GM18909 (cell line): ENCODE results near the gene EPDR1.

Experiments used
- ATAC-seq: cut with Tn5 transposase; IDR thresholded peaks from one replicate; pipeline ENCODE4 v1.9.1; 2021; ENCODE audit warnings: mild to moderate bottlenecking; ENCODE audit not compliant: unreplicated experiment, poor library complexity

EPDR1 gene

GRCh38 chr7:37920305-37920848 lies at the start of gene EPDR1:
Gene EPDR1, plus strand, starts transcription at chr7:37920640. Its CDS starts 300 bp downstream, at chr7:37920940.
- ATAC-seq: peak; percentile 74

GRCh38 chr7:37882086-37882485 lies 38.4 kb upstream of the EPDR1 start:
- ATAC-seq: no peak

- no peak for ATAC-seq
Measured at GRCh38 chr7:37893359-37893758, 27.1 kb upstream of the EPDR1 start.

- no peak for ATAC-seq
Measured at GRCh38 chr7:37894671-37895070, 25.8 kb upstream of the EPDR1 start.

- no peak for ATAC-seq
Measured at GRCh38 chr7:37899712-37900247, 20.7 kb upstream of the EPDR1 start.

- ATAC-seq: peak; percentile 61
Measured at GRCh38 chr7:37901236-37901827, 19.1 kb upstream of the EPDR1 start.

- no peak for ATAC-seq
Measured at GRCh38 chr7:37901890-37902524, 18.4 kb upstream of the EPDR1 start.

- no peak for ATAC-seq
Measured at GRCh38 chr7:37908221-37908788, 12.1 kb upstream of the EPDR1 start.

GRCh38 chr7:37912756-37913155 lies 7.7 kb upstream of the EPDR1 start:
- ATAC-seq: no peak

- peak; percentile 30 for ATAC-seq
Measured at GRCh38 chr7:37915438-37915837, 5.0 kb upstream of the EPDR1 start.

GRCh38 chr7:37916017-37916672 lies 4.3 kb upstream of the EPDR1 start:
- no peak for ATAC-seq

- ATAC-seq: peak; percentile 36
Measured at GRCh38 chr7:37916673-37917660, 3.5 kb upstream of the EPDR1 start, which contains the start of gene SFRP4. Gene SFRP4, minus strand, starts transcription at chr7:37916817. Its CDS starts 280 bp downstream, at chr7:37916537.

GRCh38 chr7:37918526-37918925 lies 1.9 kb upstream of the EPDR1 start:
- no peak for ATAC-seq

- peak; percentile 64 for ATAC-seq
Measured at GRCh38 chr7:37920849-37921805, 687 bp downstream of the EPDR1 start.

- ATAC-seq: no peak
Measured at GRCh38 chr7:37921876-37922275, 1.4 kb downstream of the EPDR1 start.

GRCh38 chr7:37923996-37924395 lies 3.6 kb downstream of the EPDR1 start:
- no peak for ATAC-seq

GRCh38 chr7:37924491-37925041 lies 4.1 kb downstream of the EPDR1 start:
- ATAC-seq: no peak

GRCh38 chr7:37925620-37926019 lies 5.2 kb downstream of the EPDR1 start:
- ATAC-seq: no peak
